ENCODE results near the gene BLOC1S1.

- TF ChIP-seq CTCF (IDR thresholded peaks at IDR 0.05 in 2 of 3, conservative IDR thresholded peaks at IDR 0.05 in 1 of 3; ENCODE audit: control insufficient read depth in 2 of 3, extremely low read depth in 1 of 3, insufficient read depth in 1 of 3, low read depth in 3 of 3, low read length in 3 of 3) (no peak), MYC (IDR thresholded peaks at IDR 0.05; ENCODE audit: insufficient read depth, insufficient read length, insufficient replicate concordance, low read length, severe bottlenecking) (no peak), NFYB (IDR thresholded peaks at IDR 0.05; ENCODE audit: insufficient read depth, low read depth, low read length) (no peak), KDM1A (IDR thresholded peaks at IDR 0.05; ENCODE audit: borderline replicate concordance) (no peak)
These were observed 30.2 kb upstream of the BLOC1S1 start for GRCh38 chr12:55685671-55686070.

Data from GM12878 (cell line).